ENCODE measurements around the gene A1CF.

A1CF gene

GRCh38 chr10:50861370-50861769 is 24.1 kb downstream of the A1CF start:
- DNase-seq, result no peak

- no peak for DNase-seq
Measured at GRCh38 chr10:50857579-50857978, 27.8 kb downstream of the A1CF start.

DNA sequence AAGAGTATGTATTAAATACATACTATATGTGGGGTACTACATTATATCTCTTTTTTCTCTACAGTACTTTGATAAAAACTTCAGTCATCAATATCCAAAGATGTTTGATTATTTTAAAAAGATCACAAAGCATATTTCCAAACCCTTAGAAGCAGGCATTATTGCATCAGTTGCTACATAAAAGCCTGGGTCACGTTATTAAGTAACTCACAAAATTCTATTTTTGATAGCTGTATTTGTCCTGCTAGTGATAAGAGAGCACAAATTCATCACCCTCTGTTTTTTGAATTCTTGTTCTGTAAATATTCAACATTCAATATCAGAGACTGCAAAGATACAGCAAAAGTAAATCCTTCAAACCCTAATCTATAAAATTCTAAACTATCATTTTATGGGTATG is 30.0 kb downstream of the A1CF start:
- DNase-seq, result no peak

- no peak for DNase-seq
Measured at GRCh38 chr10:50855015-50855414, 30.4 kb downstream of the A1CF start.

GRCh38 chr10:50853557-50853956 is 31.9 kb downstream of the A1CF start:
- no peak for DNase-seq

GRCh38 chr10:50851884-50852671 is 33.3 kb downstream of the A1CF start:
- DNase-seq, result no peak

DNA sequence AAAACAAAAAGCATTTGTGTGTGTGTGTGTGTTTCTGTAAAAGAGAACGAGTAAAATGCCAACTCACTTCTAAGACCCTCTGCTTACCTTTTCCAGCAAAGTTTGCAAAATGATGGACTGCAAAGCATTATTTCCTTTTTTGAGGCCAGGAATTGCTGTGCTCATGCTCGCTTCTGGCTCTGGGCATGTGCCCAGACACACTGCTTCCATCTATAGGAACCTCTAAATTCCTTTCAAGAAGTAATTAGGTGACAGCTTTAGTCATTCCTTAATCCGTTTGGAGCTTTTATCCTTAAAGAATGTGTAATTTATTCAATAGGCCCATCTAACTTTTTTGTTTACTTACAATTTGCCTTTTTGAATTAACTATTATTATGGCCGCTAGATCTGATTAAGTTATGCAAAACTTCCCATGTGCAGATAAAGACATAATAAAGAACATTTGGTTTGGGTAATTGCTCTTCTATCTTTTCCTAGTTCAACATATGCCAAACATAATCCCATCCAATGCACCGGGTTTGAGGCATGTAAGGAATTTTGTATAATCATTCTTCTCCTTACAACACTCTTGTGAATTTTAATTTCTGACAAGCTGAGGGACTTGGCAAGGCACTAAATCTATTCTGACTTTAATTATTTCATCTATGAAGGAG is 34.7 kb downstream of the A1CF start:
- DNase-seq, result no peak

DNA sequence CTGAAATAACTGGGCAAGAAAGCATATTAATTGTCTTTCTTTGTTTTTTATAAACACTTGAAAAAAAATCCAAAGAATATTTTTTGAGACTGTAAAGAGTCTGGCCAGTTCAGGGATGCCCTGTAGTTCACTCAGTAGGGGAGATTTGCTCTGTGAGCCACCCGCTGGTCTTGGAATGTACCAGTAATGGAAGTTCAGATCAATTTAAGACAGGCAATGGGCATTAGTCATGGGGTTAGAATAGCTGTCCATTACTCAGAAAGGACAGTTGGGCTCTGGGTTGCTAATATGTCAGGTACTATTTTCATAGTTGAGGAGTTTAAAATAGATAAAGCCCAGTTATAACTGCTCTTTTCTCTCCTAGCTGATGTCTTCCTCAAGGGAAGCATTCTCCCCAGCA is 38.7 kb downstream of the A1CF start:
- no peak for DNase-seq

DNA sequence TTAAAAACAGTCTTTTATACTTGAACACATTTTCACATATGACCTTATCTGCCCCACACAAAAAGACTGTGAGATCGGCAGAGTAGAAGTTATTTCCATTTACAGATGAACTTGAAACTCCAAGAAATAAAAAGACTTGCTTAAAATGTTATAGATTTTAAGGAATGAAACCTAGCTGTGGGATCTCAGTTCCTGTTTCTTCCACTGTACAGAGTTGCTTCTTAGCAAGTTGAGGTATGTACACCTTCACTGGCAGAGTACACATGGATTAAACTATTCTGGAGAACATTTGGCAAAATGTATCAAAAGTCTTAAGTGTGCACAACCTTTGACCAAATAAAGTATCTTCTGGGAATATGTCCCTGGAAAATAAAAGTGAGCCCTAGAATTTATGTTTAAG is 48.3 kb downstream of the A1CF start:
- no peak for DNase-seq

DNA sequence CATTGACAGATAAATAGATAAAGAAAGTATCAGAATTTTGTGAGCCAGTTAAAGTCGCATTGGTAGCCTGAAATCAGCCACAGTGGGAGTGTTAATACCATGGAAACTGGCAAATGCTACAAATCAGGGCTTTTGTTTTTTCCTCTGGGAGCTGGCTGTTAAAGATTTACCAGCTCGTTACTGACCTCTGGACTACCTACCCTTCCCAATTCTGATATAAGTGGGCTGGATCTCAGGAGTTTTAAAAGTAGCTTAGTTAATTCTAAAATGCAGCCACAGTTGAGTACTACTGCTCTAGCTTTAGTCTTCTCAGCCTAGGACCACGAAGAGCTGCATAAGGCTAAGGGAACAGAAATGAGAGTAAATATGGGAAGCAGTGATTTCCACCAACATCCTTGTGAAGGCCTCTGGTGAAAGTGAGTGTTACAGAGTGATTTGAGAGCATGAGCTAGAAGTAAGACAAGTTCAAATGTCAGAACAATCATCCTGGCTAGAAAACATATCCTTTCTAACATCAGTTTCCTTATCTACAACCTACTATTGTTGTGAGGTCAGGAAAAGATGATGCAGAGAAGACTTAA is 53.2 kb downstream of the A1CF start:
- DNase-seq, result no peak

DNA sequence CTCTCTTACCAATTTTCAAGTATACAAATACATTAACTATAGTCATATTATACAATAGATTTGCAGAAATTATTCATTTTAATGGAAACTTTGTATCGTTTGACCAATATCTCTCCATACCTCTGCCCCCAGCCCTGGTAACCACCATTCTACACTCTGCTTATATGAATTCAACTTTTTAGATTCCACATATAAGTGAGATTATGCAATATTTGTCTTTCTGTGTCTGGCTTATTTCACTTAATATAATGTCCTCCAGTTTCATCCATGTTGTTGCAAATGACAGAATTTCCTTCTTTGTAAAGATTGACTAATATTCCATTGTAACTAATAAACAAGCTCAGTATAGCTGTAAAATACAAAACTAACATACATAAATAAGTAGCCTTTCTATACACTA is 55.4 kb downstream of the A1CF start:
- DNase-seq, result no peak

GRCh38 chr10:50824782-50825181 is 60.6 kb downstream of the A1CF start:
- no peak for DNase-seq

DNA sequence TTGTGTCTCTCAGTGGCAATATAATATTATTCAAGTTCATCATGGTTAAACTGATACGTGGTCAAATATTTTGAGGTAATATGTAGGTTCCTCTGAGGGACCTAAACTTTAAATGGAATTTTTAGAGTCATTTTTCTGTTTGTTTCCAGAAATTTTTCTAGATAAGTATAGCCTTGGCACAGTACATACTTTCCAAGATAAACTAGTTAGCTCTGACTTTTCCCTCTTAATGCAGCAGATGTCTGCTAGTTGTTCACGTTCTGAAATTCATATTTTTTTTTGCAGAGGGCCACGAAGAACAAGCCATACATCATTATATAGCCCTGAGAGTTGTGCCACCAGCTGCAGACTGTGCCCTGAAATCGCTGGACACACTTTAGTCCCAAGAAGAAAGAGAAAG is 61.6 kb downstream of the A1CF start:
- no peak for DNase-seq

- no peak for DNase-seq
Measured at GRCh38 chr10:50809596-50809995, 75.8 kb downstream of the A1CF start.

DNA sequence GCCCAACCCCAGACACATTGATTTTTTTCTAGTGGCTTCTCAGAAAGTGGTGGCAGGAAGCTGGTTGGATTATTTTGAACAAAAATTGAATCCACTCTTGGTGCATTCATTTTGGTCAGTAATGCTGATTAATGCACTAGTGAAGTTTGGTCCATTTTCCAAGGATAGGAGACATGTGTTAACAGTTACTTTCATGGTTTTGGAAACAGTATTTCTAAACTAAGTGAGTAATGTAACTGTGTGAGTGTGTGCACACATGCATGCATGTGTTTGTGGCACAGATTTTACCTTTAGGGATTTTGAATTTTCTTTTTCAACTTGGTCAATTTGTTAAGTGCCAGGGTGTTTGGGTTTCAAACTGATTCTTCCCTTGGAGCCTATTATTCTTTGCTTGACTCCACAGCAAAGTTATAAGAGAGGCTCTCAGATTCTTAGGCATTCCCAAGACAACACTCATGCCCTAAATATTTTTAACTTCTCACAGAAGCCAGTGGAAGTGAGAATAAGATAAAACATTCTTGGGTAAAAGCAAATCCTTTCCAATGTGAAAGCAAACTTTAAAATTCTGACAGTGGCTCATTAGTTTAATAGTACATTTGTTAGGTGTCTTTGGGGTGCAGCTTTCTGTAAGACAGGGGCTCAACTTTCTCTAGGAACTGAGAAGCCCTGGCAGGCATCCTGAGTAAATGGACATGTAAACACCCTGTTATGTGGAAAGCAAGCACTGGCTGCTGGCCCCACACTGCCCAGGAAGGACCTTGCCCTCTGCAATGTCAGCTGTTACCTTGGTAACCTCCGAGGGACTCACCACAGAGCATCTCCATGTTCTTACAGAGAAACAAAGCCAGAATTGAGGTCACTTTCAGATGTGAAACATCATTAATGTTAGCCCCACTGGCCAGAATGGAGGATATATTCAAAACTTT is 77.3 kb downstream of the A1CF start:
- DNase-seq, result no peak

DNA sequence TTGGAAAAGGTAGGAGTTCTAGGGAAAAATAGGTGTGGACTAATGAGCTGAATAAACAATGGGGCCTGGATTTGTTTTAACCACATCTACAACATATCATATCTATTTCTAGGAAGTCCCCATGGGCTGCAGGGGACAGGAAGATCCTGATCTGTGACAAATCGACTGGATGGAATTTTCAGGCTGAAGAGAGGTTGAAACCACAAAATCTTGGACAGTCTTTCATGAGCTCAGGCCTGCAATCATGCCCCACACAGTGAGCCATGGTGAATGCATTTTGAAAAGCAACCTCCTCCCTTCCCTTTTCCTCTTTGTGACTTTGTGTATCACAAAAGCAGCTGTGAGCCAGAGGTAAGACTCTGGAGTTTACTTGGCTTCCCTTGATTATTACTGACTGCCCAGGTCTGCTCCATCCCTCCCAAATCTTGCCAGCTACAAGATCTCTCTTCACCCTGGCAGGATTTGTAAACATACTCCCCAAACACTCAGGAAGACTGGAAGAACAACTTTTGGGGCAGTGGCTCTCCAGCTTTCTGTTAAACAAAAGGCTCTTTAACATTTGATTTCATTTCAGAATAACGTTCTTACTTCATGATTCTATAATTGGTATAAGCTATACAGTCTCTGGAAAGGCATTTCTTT is 79.3 kb downstream of the A1CF start:
- DNase-seq, result no peak

DNA sequence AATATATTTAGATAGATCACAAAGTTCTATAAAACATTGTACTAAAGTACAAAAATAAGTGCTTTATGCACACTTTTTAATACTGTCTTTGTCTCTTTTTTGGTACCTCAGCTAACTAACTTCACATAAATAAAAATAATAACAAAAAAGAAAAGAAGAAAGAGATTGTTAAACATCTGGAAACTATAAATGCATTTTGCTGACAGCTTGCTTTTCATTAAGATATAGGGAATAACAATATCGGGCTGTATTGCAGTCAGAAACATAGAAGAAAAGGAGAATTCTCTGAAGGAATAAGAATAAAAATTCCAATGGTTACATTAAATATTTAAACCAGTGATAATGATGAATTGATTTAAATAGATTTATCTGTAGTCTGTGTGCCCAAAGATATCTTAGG is 85.8 kb downstream of the A1CF start:
- DNase-seq, result no peak

DNA sequence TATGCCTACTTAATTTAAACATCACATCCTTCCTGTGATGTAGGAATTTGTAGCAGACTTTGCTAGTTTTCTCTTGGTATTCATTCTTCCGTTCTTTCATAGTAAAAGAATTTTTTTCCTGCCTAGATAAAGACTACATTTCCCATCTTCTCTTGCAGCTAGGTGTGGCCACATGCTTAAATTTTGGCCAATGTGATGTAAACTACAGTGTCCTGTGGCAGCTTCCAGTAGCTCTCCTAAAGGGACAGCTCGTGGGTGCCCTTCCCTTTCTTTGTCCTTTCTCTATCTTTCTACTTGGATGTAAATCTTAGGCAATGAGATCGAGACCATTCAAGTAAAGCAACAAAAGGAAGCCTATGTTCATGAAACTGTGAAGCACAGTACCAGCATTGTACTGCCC is 87.1 kb downstream of the A1CF start:
- no peak for DNase-seq

GRCh38 chr10:50796693-50797092 is 88.7 kb downstream of the A1CF start:
- no peak for DNase-seq

- no peak for DNase-seq
Measured at GRCh38 chr10:50794490-50794889, 90.9 kb downstream of the A1CF start.

DNA sequence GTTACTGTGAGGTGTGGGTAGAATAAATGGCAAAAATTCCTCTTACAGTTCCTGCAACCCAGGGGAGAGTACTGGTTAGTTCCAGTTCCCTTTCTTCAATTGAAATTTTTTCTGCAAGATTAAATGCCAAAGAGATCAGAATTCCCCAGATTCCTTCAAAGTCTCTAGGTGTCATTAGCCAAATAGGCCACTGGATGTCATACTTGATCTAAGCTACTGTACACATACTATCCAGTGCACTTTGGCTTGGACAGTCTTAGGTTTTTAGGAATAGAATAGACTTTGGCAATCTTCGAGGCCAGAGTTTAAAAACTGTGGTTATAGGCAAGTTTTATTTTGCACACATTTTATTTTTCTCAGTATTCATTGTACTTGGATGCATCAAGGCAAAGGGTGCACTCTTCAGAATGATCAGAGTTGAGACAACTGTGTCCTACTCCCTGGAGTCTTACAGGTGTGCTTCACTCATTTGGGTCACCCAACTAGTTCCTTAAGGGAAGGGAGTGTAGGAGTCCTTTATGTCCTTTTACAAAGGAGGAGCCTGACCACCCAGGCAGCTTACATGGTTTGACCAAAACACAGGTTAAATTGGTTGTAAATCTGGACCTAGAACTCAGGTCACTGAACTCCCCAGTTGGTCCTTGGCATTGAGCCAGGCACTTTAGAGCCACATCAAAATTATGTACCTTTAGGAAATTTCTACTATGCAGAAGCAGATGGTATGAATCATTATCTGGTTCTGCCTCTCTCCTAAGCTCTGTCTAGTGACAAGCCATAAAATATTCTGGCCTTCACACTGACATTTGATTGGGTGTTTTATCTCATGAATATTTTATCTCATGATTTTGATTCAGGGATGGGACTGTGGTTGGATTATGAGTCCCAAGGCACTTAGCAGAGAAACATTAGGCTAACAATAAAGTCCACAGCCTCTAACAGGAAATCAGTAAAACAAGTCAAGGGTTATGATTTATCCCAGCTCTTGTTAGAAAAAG is 96.2 kb downstream of the A1CF start:
- DNase-seq, result no peak

All from CD4-positive, alpha-beta T cell treated with Interleukin-1 beta for 1 hour (primary cell).